Activated naive CD4-positive, alpha-beta T cell treated with anti-CD3 and anti-CD28 coated beads, Interleukin-2, amount 50 U/mL, for 24 hours (primary cell): ENCODE results near the gene ATP5ME.

ENCODE experiments used
- H3K27ac Mint-ChIP-seq: one replicate; pipeline ENCODE4 v1.8.0; 2021; ENCODE audit warnings: mild to moderate bottlenecking, mixed read lengths
- H3K27me3 Mint-ChIP-seq: one replicate; pipeline ENCODE4 v1.8.0; 2021; ENCODE audit warnings: mixed read lengths
- H3K36me3 Mint-ChIP-seq: one replicate; pipeline ENCODE4 v1.8.0; 2021; ENCODE audit warnings: mixed read lengths
- H3K4me1 Mint-ChIP-seq: one replicate; pipeline ENCODE4 v1.8.0; 2021; ENCODE audit warnings: mixed read lengths
- H3K4me3 Mint-ChIP-seq: one replicate; pipeline ENCODE4 v1.8.0; 2021; ENCODE audit warnings: mild to moderate bottlenecking, mixed read lengths
- H3K9me3 Mint-ChIP-seq: one replicate; pipeline ENCODE4 v1.8.0; 2021; ENCODE audit warnings: mixed read lengths

The ATP5ME gene

GRCh38 chr4:657338-657833 is 16.7 kb downstream of the ATP5ME start:
- peaks cover 3% of the 10 kb centered on the region for H3K9me3 Mint-ChIP-seq
- H3K36me3 Mint-ChIP-seq = no peaks in the 10 kb centered on the region
- no peak overlapping the region for H3K4me3 Mint-ChIP-seq
- peaks cover 4% of the 10 kb centered on the region for H3K4me1 Mint-ChIP-seq
- no peak overlapping the region for H3K27ac Mint-ChIP-seq
- H3K27me3 Mint-ChIP-seq = no peaks in the 10 kb centered on the region

GRCh38 chr4:656436-657337 is 17.4 kb downstream of the ATP5ME start:
- H3K4me1 Mint-ChIP-seq = peaks cover 4% of the 10 kb centered on the region

GRCh38 chr4:655464-656151 is 18.5 kb downstream of the ATP5ME start:
- H3K27ac Mint-ChIP-seq = no peak overlapping the region
- H3K9me3 Mint-ChIP-seq = peaks cover 3% of the 10 kb centered on the region

More at GRCh38 chr4:656436-657337, 17.4 kb downstream of the ATP5ME start:
- Mint-ChIP-seq H3K36me3 (no peaks in the 10 kb centered on the region), H3K27ac (no peak overlapping the region), H3K27me3 (no peaks in the 10 kb centered on the region), H3K4me3 (no peak overlapping the region), H3K9me3 (peaks cover 3% of the 10 kb centered on the region)

GRCh38 chr4:654871-655463 is 19.1 kb downstream of the ATP5ME start:
- Mint-ChIP-seq H3K4me3 (no peak overlapping the region), H3K27ac (no peak overlapping the region), H3K36me3 (no peaks in the 10 kb centered on the region), H3K4me1 (peaks cover 4% of the 10 kb centered on the region), H3K9me3 (peaks cover 3% of the 10 kb centered on the region), H3K27me3 (no peaks in the 10 kb centered on the region)

More at GRCh38 chr4:655464-656151, 18.5 kb downstream of the ATP5ME start:
- H3K4me3 Mint-ChIP-seq = no peak overlapping the region
- peaks cover 4% of the 10 kb centered on the region for H3K4me1 Mint-ChIP-seq
- H3K27me3 Mint-ChIP-seq = no peaks in the 10 kb centered on the region
- no peaks in the 10 kb centered on the region for H3K36me3 Mint-ChIP-seq

- peaks cover 4% of the 10 kb centered on the region for H3K4me1 Mint-ChIP-seq
These were observed 19.6 kb downstream of the ATP5ME start for GRCh38 chr4:654503-654845.

GRCh38 chr4:653831-654502 is 20.1 kb downstream of the ATP5ME start:
- Mint-ChIP-seq H3K36me3 (no peaks in the 10 kb centered on the region), H3K27me3 (no peaks in the 10 kb centered on the region), H3K4me1 (no peaks in the 10 kb centered on the region), H3K27ac (no peak overlapping the region), H3K4me3 (no peak overlapping the region), H3K9me3 (no peaks in the 10 kb centered on the region)

More at GRCh38 chr4:654503-654845, 19.6 kb downstream of the ATP5ME start:
- no peaks in the 10 kb centered on the region for H3K36me3 Mint-ChIP-seq
- H3K27ac Mint-ChIP-seq = no peak overlapping the region
- peaks cover 3% of the 10 kb centered on the region for H3K9me3 Mint-ChIP-seq
- H3K27me3 Mint-ChIP-seq = no peaks in the 10 kb centered on the region
- H3K4me3 Mint-ChIP-seq = no peak overlapping the region

- Mint-ChIP-seq H3K36me3 (no peaks in the 10 kb centered on the region), H3K4me1 (no peaks in the 10 kb centered on the region), H3K27ac (no peak overlapping the region), H3K4me3 (no peak overlapping the region), H3K9me3 (no peaks in the 10 kb centered on the region), H3K27me3 (no peaks in the 10 kb centered on the region)
These were observed 20.8 kb downstream of the ATP5ME start for GRCh38 chr4:653080-653821.

GRCh38 chr4:651884-652642 is 22.0 kb downstream of the ATP5ME start:
- H3K9me3 Mint-ChIP-seq = no peaks in the 10 kb centered on the region
- H3K27ac Mint-ChIP-seq = no peak overlapping the region
- no peaks in the 10 kb centered on the region for H3K4me1 Mint-ChIP-seq
- peaks cover 1% of the 10 kb centered on the region for H3K27me3 Mint-ChIP-seq
- H3K4me3 Mint-ChIP-seq = no peak overlapping the region
- no peaks in the 10 kb centered on the region for H3K36me3 Mint-ChIP-seq

- H3K4me3 Mint-ChIP-seq = no peak overlapping the region
- H3K4me1 Mint-ChIP-seq = peaks cover 4% of the 10 kb centered on the region
- H3K9me3 Mint-ChIP-seq = no peaks in the 10 kb centered on the region
- peaks cover 4% of the 10 kb centered on the region for H3K27me3 Mint-ChIP-seq
- H3K36me3 Mint-ChIP-seq = no peaks in the 10 kb centered on the region
- no peak overlapping the region for H3K27ac Mint-ChIP-seq
These were observed 22.9 kb downstream of the ATP5ME start for GRCh38 chr4:650951-651883.

- H3K4me1 Mint-ChIP-seq = peaks cover 9% of the 10 kb centered on the region
- no peak overlapping the region for H3K27ac Mint-ChIP-seq
- no peaks in the 10 kb centered on the region for H3K36me3 Mint-ChIP-seq
- H3K9me3 Mint-ChIP-seq = no peaks in the 10 kb centered on the region
- H3K27me3 Mint-ChIP-seq = peaks cover 6% of the 10 kb centered on the region
- no peak overlapping the region for H3K4me3 Mint-ChIP-seq
These were observed 23.6 kb downstream of the ATP5ME start for GRCh38 chr4:650461-650860.

- Mint-ChIP-seq H3K27me3 (peaks cover 6% of the 10 kb centered on the region), H3K36me3 (peaks cover 2% of the 10 kb centered on the region)
These were observed 24.2 kb downstream of the ATP5ME start for GRCh38 chr4:649751-650310.

GRCh38 chr4:649293-649625 is 24.8 kb downstream of the ATP5ME start:
- peaks cover 2% of the 10 kb centered on the region for H3K36me3 Mint-ChIP-seq
- H3K27ac Mint-ChIP-seq = no peak overlapping the region
- H3K27me3 Mint-ChIP-seq = peaks cover 6% of the 10 kb centered on the region

More at GRCh38 chr4:649751-650310, 24.2 kb downstream of the ATP5ME start:
- no peak overlapping the region for H3K4me3 Mint-ChIP-seq
- H3K9me3 Mint-ChIP-seq = no peaks in the 10 kb centered on the region
- no peak overlapping the region for H3K27ac Mint-ChIP-seq
- H3K4me1 Mint-ChIP-seq = peaks cover 9% of the 10 kb centered on the region

GRCh38 chr4:648579-649292 is 25.3 kb downstream of the ATP5ME start:
- H3K9me3 Mint-ChIP-seq = no peaks in the 10 kb centered on the region
- peaks cover 6% of the 10 kb centered on the region for H3K27me3 Mint-ChIP-seq
- H3K27ac Mint-ChIP-seq = no peak overlapping the region
- H3K4me3 Mint-ChIP-seq = no peak overlapping the region
- peaks cover 2% of the 10 kb centered on the region for H3K36me3 Mint-ChIP-seq
- peaks cover 9% of the 10 kb centered on the region for H3K4me1 Mint-ChIP-seq

More at GRCh38 chr4:649293-649625, 24.8 kb downstream of the ATP5ME start:
- Mint-ChIP-seq H3K9me3 (no peaks in the 10 kb centered on the region), H3K4me3 (no peak overlapping the region), H3K4me1 (peaks cover 9% of the 10 kb centered on the region)
